Activated T-cell treated with anti-CD3 and anti-CD28 coated beads, Interleukin-2, amount 50 U/mL, for 4 hours (primary cell): ENCODE data around the gene OR6B3. TPM values are rescaled to one million over a fixed set of nuclear protein-coding genes. Genes with fewer than 3 reads are reported as not detected.
A peak's percentile ranks its signal among the peaks of the same experiment; 100 is the strongest.

ENCODE experiments used
- ATAC-seq, 2 donors: fragments of 200-7000 bp; cut with Tn5 transposase; one replicate each; pipeline ENCODE4 v1.10.0; 2021
- DNase-seq: peaks from one replicate; pipeline ENCODE4 v3.0.0-alpha.2; 2020
- H3K27me3 Mint-ChIP-seq: one replicate; pipeline ENCODE4 v1.8.0; 2021; ENCODE audit warnings: low read depth, mixed read lengths
- H3K36me3 Mint-ChIP-seq: one replicate; pipeline ENCODE4 v1.8.0; 2022; ENCODE audit warnings: mixed read lengths; ENCODE audit not compliant: insufficient read depth
- H3K4me1 Mint-ChIP-seq: one replicate; pipeline ENCODE4 v1.8.0; 2021; ENCODE audit warnings: low read depth, mixed read lengths
- H3K4me3 Mint-ChIP-seq: one replicate; pipeline ENCODE4 v1.8.0; 2021; ENCODE audit warnings: mild to moderate bottlenecking, moderate library complexity, mixed read lengths
- H3K9me3 Mint-ChIP-seq: one replicate; pipeline ENCODE4 v1.8.0; 2021; ENCODE audit warnings: mixed read lengths
- total RNA-seq, 3 donors: library from RNA; stranded (reverse); gene quantifications; one replicate each; pipeline ENCODE4 v1.2.1, GENCODE V29; 2021

Gene OR6B3
- total RNA-seq, 3 donors from 2014 or later: not detected

GRCh38 chr2:240030379-240031094 lies 22.8 kb downstream of the OR6B3 start, which contains the start of gene OR6B2:
TSS of gene OR6B2 (minus strand) at chr2:240030429. CDS start at chr2:240030429, 0 bp downstream.
- no peaks in the 10 kb centered on the region for H3K36me3 Mint-ChIP-seq
- peaks cover 18% of the 10 kb centered on the region for H3K27me3 Mint-ChIP-seq
- no peak within 1 kb of the TSS for H3K4me3 Mint-ChIP-seq
- ATAC-seq (no peak), DNase-seq (no peak)
- H3K9me3 Mint-ChIP-seq: no peaks in the 10 kb centered on the region
- H3K4me1 Mint-ChIP-seq: no peaks in the 10 kb centered on the region

DNA sequence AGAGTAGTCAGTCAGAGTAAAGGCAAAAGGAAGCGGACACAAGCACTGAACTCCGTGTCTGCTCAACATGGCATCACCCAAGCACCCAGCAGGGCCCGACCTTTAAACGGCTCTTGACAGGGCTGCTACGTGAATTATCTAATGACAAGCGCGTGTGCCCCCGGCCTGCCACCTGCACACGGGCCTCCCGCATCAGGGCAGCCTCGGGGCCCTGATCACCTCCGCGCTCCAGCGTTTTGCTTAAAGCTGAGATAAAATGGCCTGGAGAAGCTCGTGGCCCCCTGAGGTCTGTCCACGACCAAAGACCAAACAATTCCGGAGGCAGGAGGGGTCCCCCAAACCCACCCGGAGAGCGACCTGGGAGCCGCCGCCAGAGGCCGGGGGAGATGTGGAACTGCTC lies 28.6 kb downstream of the OR6B3 start:
- DNase-seq: peak; percentile 9
- peaks cover 3% of the 10 kb centered on the region for H3K27me3 Mint-ChIP-seq
- H3K36me3 Mint-ChIP-seq: peaks cover 17% of the 10 kb centered on the region
- H3K4me1 Mint-ChIP-seq: peaks cover 22% of the 10 kb centered on the region
- H3K9me3 Mint-ChIP-seq: no peaks in the 10 kb centered on the region
- peak; percentile 42 to 56 for ATAC-seq
- peak overlapping the region; percentile 97 for H3K4me3 Mint-ChIP-seq

DNA sequence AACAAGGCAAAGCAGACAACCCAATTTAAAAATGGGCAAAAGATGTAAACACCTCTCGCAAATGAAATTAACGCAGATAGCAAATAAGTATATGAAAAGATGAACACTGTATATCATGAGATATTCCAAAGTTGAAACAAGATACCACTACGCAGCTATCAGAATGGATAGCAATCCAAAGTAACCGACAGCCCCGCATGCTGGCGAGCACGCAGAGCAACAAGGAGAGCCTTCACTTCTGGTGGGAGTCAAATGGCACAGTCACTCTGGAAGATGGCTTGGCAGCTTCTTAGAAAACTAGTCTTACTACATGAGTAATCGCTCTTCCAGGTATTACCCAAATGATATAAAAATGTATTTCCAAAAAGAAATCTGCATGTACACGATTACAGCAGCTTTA lies 29.5 kb downstream of the OR6B3 start:
- no peak for ATAC-seq
- Mint-ChIP-seq H3K4me1 (peaks cover 22% of the 10 kb centered on the region), H3K27me3 (no peaks in the 10 kb centered on the region), H3K36me3 (peaks cover 22% of the 10 kb centered on the region), H3K9me3 (no peaks in the 10 kb centered on the region), H3K4me3 (peak overlapping the region; percentile 97)
- no peak for DNase-seq

DNA sequence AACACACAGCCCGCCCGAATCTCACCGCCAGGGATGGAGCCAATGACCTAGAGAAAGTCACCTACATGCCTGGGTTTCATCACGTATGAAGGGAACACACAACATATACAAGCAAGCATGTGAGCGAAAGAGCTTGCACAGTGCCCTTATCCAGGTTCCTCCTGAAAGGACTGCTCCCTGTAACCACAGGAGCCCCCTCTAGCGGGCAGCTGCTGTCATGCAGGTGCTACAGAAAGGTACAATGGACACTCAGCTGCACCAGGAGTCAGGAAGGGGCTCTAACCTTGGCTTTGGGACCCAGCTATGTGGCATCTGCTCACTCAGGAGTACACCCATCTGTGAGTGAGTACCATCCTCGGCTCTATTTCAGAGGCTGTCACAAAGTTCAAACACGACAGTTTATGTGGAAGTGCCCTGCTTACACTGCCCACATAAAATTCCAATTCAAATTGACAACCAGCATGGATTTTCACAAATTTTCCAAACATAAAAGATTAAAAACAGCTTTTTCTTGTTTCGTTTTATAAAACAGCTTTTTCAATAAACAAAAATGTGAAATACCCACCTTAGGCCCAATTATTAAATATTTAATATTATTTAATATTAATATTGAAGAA lies 31.7 kb downstream of the OR6B3 start:
- peak; percentile 59 for DNase-seq
- H3K27me3 Mint-ChIP-seq: no peaks in the 10 kb centered on the region
- H3K4me3 Mint-ChIP-seq: no peak overlapping the region
- H3K36me3 Mint-ChIP-seq: peaks cover 42% of the 10 kb centered on the region
- no peak for ATAC-seq
- H3K9me3 Mint-ChIP-seq: no peaks in the 10 kb centered on the region
- peaks cover 22% of the 10 kb centered on the region for H3K4me1 Mint-ChIP-seq

- Mint-ChIP-seq H3K9me3 (no peaks in the 10 kb centered on the region), H3K4me1 (peaks cover 8% of the 10 kb centered on the region), H3K36me3 (peaks cover 56% of the 10 kb centered on the region), H3K4me3 (no peak overlapping the region), H3K27me3 (no peaks in the 10 kb centered on the region)
- DNase-seq (no peak), ATAC-seq (no peak)
Observed at GRCh38 chr2:240018071-240018750, 35.1 kb downstream of the OR6B3 start.

DNA sequence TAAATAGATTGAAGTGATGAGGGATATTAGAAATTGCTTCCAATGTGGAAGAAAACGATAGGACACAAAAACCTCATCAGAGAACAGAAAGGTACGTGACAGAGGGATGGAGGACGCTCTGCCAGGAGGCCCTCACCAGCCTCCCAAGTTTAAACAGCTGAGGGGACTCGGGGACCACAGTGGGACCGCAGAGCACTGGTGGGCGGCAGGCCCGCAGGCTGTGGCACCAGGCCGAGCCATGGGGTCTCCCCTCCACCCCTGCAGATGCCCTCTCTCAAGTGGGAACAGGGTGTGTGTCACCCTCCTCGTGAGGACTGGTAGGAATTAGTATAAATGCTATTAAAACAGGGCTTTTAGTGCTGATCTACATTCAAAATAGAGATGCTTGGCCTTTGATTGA lies 39.0 kb downstream of the OR6B3 start:
- no peak for DNase-seq
- Mint-ChIP-seq H3K36me3 (peaks cover 62% of the 10 kb centered on the region), H3K27me3 (no peaks in the 10 kb centered on the region), H3K9me3 (no peaks in the 10 kb centered on the region), H3K4me3 (no peak overlapping the region), H3K4me1 (no peaks in the 10 kb centered on the region)
- no peak for ATAC-seq

- no peaks in the 10 kb centered on the region for H3K4me1 Mint-ChIP-seq
- DNase-seq (no peak), ATAC-seq (no peak)
- H3K9me3 Mint-ChIP-seq: no peaks in the 10 kb centered on the region
- H3K27me3 Mint-ChIP-seq: no peaks in the 10 kb centered on the region
- H3K36me3 Mint-ChIP-seq: peaks cover 64% of the 10 kb centered on the region
- no peak overlapping the region for H3K4me3 Mint-ChIP-seq
Observed at GRCh38 chr2:240013343-240013742, 40.0 kb downstream of the OR6B3 start.

DNA sequence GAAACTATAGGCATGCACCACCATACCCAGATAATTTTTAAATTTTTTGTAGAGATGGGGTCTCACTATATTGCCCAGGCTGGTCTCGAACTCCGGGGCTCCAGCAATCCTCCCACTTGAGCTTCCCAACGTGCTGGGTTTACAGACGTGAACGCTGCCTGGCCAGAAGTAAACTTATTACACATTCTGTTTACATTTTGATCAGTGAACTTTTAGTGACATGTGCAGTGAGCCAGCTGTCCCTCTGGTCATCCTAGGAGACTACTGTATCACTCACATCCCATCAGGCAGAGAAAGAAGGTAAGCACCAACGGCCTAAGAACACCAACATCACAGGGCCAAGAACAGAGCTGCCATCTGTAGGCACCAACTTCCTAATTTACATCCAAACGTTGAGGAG lies 50.3 kb downstream of the OR6B3 start:
- Mint-ChIP-seq H3K36me3 (peaks cover 52% of the 10 kb centered on the region), H3K4me1 (no peaks in the 10 kb centered on the region), H3K27me3 (no peaks in the 10 kb centered on the region), H3K4me3 (no peak overlapping the region), H3K9me3 (no peaks in the 10 kb centered on the region)
- ATAC-seq: no peak
- no peak for DNase-seq

GRCh38 chr2:240000671-240001070 lies 52.6 kb downstream of the OR6B3 start:
- H3K9me3 Mint-ChIP-seq: no peaks in the 10 kb centered on the region

GRCh38 chr2:239997686-239998409 lies 55.5 kb downstream of the OR6B3 start:
- H3K4me1 Mint-ChIP-seq: no peaks in the 10 kb centered on the region
- ATAC-seq (no peak), DNase-seq (no peak)
- H3K27me3 Mint-ChIP-seq: no peaks in the 10 kb centered on the region
- H3K36me3 Mint-ChIP-seq: peaks cover 39% of the 10 kb centered on the region
- H3K9me3 Mint-ChIP-seq: no peaks in the 10 kb centered on the region
- no peak overlapping the region for H3K4me3 Mint-ChIP-seq

More at GRCh38 chr2:240000671-240001070, 52.6 kb downstream of the OR6B3 start:
- H3K27me3 Mint-ChIP-seq: no peaks in the 10 kb centered on the region
- ATAC-seq: no peak
- peaks cover 46% of the 10 kb centered on the region for H3K36me3 Mint-ChIP-seq
- H3K4me1 Mint-ChIP-seq: no peaks in the 10 kb centered on the region
- no peak for DNase-seq
- no peak overlapping the region for H3K4me3 Mint-ChIP-seq

Other genes with a start within 250 kb of the OR6B3 start
- 100 to 1,000 TPM; 122 to 128 (median 128) TPM for gene NDUFA10, start 28.2 kb downstream of the OR6B3 start, total RNA-seq
- not detected for gene OR6B2, start 23.1 kb downstream of the OR6B3 start, total RNA-seq
- gene COPS9, start 82.8 kb upstream of the OR6B3 start, total RNA-seq: 100 to 1,000 TPM; 171 to 191 (median 172) TPM
- gene OTOS, start 87.1 kb upstream of the OR6B3 start, total RNA-seq: not detected